GM06990 (cell line): ENCODE data around the gene SOCS6.
"Not testable (repeated sequence)": the region's sequence is repeated elsewhere in the genome, so short reads cannot be mapped to it uniquely, and the experiment has no call there.

Source experiments
- DNase-seq: peaks from one replicate; pipeline ENCODE4 v3.0.0-alpha.2; 2011; ENCODE audit not compliant: insufficient read length; ENCODE audit errors: extremely low read depth
- H3K27me3 ChIP-seq: replicated peaks from 2 replicates; pipeline ENCODE4 v1.6.0; 2011; ENCODE audit warnings: low read length; ENCODE audit not compliant: control insufficient read depth, insufficient read depth
- H3K36me3 ChIP-seq: 2 replicates; pipeline ENCODE4 v1.5.1; 2011; ENCODE audit warnings: low read length; ENCODE audit not compliant: control insufficient read depth, insufficient read depth
- H3K4me3 ChIP-seq: replicated peaks from 2 replicates; pipeline ENCODE4 v1.5.1; 2011; ENCODE audit warnings: low read depth, mild to moderate bottlenecking, control low read depth, low read length
- TF ChIP-seq, protein P1 (sequence below): IDR thresholded peaks from 2 replicates; pipeline ENCODE4 v1.5.1; 2011; ENCODE audit warnings: low read length, control low read depth, mild to moderate bottlenecking, inconsistent platforms; ENCODE audit not compliant: insufficient read depth, poor library complexity, severe bottlenecking

Gene SOCS6

DNA sequence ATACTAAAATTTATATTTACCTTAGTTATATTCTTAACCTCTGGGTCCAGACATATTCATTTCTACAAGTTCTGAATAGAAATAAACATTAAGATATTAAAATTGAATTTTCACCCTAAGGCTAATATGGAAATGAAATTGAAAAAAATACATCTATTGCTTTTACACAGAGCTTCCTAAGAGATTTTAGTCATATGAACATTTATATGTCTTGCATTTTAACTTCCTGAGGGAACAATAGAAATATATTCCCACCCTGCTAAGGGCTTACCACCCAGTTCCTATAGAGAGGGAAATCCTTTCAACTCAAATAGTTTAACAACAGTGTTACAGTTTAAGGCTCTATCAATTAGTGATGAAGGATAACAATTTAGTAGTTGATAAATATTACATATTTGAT, 60.5 kb downstream of the SOCS6 start:
- Histone ChIP-seq H3K4me3 (no peak overlapping the region), H3K27me3 (no peaks in the 10 kb centered on the region), H3K36me3 (no peaks in the 10 kb centered on the region)
- TF ChIP-seq, protein P1, sequence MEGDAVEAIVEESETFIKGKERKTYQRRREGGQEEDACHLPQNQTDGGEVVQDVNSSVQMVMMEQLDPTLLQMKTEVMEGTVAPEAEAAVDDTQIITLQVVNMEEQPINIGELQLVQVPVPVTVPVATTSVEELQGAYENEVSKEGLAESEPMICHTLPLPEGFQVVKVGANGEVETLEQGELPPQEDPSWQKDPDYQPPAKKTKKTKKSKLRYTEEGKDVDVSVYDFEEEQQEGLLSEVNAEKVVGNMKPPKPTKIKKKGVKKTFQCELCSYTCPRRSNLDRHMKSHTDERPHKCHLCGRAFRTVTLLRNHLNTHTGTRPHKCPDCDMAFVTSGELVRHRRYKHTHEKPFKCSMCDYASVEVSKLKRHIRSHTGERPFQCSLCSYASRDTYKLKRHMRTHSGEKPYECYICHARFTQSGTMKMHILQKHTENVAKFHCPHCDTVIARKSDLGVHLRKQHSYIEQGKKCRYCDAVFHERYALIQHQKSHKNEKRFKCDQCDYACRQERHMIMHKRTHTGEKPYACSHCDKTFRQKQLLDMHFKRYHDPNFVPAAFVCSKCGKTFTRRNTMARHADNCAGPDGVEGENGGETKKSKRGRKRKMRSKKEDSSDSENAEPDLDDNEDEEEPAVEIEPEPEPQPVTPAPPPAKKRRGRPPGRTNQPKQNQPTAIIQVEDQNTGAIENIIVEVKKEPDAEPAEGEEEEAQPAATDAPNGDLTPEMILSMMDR = no peak
- DNase-seq = no peak

DNA sequence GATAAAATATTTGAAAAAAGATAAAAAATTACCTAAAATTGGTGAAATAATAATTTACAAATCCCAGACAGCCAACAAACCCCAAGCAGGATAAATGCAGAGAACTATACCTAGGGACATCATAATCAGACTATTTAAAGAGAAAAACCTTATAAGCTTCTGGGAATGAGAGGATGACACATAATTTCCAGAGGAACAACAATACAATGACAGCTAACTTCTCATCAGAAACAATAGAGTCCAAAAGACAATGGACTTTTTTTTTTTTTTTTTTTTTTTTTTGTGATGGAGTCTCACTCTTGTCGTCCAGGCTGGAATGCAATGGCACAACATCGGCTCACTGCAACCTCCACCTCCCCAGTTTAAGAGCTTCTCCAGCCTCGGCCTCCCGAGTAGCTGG, 65.2 kb downstream of the SOCS6 start:
- TF ChIP-seq, protein P1 = no peak
- Histone ChIP-seq H3K36me3 (no peaks in the 10 kb centered on the region), H3K27me3 (no peaks in the 10 kb centered on the region), H3K4me3 (no peak overlapping the region)
- no peak for DNase-seq

DNA sequence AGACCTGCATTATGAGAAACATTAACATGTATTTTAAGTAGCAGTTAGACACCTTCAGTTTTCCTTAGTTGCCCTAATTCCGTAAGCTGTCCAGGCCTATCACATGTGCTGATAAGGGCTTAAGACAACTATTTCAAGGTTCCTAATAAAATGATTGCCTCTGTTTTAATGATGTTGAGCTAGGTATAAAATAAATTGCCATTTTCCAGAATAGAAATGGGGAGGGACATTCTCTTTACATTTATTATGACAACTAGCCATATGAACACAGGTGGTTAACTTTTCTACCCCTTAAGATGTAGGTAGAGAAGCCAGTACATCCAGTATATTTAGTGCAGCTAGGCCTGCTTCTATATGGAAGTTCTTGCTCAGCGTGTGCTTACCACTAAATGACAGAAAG, 65.9 kb downstream of the SOCS6 start:
- Histone ChIP-seq H3K36me3 (no peaks in the 10 kb centered on the region), H3K27me3 (no peaks in the 10 kb centered on the region), H3K4me3 (no peak overlapping the region)
- DNase-seq = no peak
- TF ChIP-seq, protein P1 = no peak

DNA sequence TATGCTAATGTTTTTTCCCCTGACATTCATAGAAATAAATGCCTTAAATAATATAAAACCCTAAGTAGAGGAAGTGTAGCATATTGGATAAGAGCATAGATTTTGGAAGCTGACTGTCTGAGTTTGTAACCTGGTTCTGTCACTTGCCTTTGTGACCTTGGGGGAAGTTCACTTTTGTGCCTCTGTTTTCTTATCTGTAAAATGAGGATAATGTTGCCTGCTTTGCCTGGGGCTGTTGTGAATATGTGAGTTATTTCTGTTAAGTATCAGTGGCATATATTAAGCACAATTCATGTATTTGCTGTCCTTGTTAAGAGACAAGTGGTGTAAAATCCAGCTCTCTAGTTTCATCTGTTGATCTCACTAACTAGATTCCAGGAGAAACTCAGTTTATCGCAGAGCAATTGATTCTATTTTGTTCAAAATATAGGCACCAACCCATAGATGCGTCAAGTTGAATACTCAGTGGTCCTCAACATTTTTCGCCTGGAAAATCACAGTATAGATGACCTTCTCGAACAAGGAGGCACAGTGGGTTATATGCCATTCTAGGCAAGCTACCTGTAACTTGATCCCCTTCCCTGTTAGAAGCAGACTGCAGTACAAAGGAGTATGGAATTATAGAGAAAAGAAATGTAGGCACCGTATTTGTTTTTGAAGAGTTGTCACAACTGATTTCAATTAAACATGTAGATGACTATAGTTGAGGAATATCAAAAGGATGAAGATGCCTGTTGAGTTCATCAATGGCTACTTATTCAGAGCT, 67.0 kb downstream of the SOCS6 start:
- DNase-seq = no peak
- TF ChIP-seq, protein P1 = no peak
- H3K4me3 ChIP-seq = no peak overlapping the region

DNA sequence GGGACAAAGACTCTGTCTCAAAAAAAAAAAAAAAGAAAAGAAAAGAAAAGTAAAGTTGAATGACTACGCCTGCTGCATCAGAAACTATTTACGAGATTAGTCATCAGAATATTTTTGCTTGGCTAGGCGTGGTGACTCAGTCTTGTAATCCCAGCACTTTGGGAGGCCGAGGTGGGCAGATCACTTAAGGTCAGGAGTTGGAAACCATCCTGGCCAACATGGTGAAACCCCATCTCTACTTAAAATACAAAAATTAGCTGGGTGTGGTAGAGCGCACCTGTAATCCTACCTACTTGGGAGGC, 69.2 kb downstream of the SOCS6 start:
- DNase-seq = peak; percentile 59
- not testable (repeated sequence) for H3K4me3 ChIP-seq, H3K27me3 ChIP-seq, H3K36me3 ChIP-seq

More for the DNA sequence above, 67.0 kb downstream of the SOCS6 start:
- no peaks in the 10 kb centered on the region for H3K36me3 ChIP-seq
- H3K27me3 ChIP-seq = no peaks in the 10 kb centered on the region

DNA sequence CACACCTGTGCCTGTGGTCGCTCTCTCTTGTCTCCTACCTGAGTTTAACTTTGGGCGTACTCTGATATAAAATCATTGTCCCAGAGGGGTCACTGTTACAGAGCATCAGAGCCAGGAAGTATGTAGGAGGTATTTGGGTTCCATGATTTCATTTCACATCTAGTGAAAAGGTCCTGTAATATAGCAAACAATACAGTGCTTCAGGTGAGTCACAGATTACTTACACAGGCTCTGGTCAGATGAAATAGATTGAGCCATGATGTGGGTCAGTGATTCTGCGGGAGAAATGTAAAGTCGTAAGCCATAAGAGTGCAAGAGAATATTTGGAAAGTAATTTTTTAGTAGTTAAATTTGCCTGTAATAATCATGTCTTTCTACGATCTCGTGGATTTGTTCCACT, 70.2 kb downstream of the SOCS6 start:
- no peak for DNase-seq
- Histone ChIP-seq H3K4me3 (no peak overlapping the region), H3K27me3 (no peaks in the 10 kb centered on the region), H3K36me3 (no peaks in the 10 kb centered on the region)
- TF ChIP-seq, protein P1 = no peak
